ENCODE data around the gene ARL15.

DNA sequence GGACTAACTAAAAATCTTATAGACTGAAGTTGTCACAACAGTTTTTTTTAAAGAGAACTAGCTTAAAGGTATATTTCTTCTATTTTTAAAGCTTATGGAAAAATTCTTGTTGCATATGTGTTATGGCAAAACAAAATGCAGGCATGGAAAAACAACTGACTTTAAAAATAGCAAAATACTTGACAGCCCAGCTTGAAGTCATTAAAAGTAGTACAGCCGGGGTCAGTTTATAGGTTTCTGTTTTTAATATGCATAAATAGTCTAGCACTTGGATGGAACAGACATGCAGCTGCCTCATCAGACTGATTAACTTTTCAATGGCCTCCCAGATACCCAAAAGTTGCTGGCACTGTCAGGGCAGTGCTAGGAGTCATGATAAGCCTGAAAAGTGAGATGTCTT, 22.3 kb upstream of the ARL15 start:
- TF ChIP-seq, protein P1, sequence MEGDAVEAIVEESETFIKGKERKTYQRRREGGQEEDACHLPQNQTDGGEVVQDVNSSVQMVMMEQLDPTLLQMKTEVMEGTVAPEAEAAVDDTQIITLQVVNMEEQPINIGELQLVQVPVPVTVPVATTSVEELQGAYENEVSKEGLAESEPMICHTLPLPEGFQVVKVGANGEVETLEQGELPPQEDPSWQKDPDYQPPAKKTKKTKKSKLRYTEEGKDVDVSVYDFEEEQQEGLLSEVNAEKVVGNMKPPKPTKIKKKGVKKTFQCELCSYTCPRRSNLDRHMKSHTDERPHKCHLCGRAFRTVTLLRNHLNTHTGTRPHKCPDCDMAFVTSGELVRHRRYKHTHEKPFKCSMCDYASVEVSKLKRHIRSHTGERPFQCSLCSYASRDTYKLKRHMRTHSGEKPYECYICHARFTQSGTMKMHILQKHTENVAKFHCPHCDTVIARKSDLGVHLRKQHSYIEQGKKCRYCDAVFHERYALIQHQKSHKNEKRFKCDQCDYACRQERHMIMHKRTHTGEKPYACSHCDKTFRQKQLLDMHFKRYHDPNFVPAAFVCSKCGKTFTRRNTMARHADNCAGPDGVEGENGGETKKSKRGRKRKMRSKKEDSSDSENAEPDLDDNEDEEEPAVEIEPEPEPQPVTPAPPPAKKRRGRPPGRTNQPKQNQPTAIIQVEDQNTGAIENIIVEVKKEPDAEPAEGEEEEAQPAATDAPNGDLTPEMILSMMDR (IDR thresholded peaks at IDR 0.05), result no peak
- no peak for TF ChIP-seq POLR2A (IDR thresholded peaks at IDR 0.05)
